HEK293T (cell line): Measurements from ENCODE around the gene TRIM74.
"Not testable (repeated sequence)": the region's sequence is repeated elsewhere in the genome, so short reads cannot be mapped to it uniquely, and the experiment has no call there.

Experiments
- CTCF ChIA-PET: fragments of 350-600 bp; formaldehyde crosslinking; extraction: SDS; loops from one replicate; lab custom pipeline; 2021; ENCODE audit warnings: antibody characterized with exemption, inconsistent platforms; lab: Yijun Ruan, JAX
- POLR2A ChIA-PET: fragments of 350-600 bp; formaldehyde crosslinking; extraction: SDS; loops from one replicate; lab custom pipeline; 2020; ENCODE audit warnings: antibody characterized with exemption, inconsistent platforms; lab: Yijun Ruan, JAX
- DNase-seq: peaks from one replicate; pipeline ENCODE4 v3.0.0; 2012; ENCODE audit warnings: mixed read lengths; ENCODE audit errors: extremely low spot score

Gene TRIM74

DNA sequence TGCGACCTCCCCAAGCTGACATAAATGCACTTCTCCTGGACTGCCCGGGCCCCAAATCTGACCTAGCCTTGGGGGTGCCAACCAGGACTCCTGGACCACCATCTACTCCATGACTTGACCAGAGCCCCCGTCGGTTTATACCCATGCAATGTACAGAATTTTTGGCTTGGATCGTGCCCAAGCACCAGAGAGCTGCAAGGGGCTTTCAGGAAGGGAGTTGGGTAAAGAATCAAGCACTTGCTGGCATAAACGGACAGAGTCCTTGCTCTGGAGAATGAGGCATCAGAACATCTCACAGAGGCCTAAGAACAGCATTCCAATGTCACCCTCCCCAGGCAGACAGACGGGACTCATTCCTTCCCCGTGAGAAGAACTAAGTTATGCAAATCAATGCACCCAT lies 6.2 kb downstream of the TRIM74 start:
- DNase-seq, POLR2A ChIA-PET, CTCF ChIA-PET: not testable (repeated sequence)

DNA sequence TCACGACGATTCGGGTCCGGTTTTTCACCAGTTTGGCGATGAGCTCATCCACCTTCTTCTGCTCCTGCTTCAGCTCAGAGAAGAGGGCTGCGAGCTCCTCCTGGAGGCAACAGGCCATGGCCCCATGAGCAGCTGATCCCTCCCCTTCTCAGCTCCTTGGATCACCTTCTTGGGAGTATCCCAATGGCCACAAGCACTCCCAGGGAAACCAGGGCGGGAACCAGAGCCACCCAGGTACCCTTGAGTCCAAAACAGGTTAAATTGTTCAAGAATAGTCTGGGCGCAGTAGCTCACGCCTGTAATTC lies 8.0 kb downstream of the TRIM74 start:
- DNase-seq, CTCF ChIA-PET, POLR2A ChIA-PET: not testable (repeated sequence)

- POLR2A ChIA-PET, CTCF ChIA-PET, DNase-seq: not testable (repeated sequence)
These were observed 8.5 kb downstream of the TRIM74 start for GRCh38 chr7:72960626-72961345.

DNA sequence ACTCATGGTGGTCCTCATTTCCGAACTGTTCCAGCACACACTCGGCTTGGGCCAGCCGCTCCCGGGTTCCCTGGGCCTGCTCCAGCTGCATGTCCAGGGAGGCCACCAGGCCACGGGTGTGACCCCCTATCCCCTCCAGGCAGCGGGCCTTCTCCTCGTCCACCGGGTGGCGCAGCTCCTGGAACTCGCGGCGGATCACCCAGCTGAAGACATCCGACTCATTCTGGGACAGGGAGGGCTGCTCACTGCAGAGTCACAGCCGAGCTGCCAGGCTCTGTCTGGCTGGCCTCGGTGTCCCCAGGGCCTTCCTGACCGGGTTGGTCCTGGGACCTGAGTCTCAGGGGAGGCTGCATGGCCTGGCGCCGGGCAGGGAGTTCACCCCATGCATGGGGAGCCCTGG lies 9.2 kb downstream of the TRIM74 start:
- POLR2A ChIA-PET, CTCF ChIA-PET, DNase-seq: not testable (repeated sequence)

DNA sequence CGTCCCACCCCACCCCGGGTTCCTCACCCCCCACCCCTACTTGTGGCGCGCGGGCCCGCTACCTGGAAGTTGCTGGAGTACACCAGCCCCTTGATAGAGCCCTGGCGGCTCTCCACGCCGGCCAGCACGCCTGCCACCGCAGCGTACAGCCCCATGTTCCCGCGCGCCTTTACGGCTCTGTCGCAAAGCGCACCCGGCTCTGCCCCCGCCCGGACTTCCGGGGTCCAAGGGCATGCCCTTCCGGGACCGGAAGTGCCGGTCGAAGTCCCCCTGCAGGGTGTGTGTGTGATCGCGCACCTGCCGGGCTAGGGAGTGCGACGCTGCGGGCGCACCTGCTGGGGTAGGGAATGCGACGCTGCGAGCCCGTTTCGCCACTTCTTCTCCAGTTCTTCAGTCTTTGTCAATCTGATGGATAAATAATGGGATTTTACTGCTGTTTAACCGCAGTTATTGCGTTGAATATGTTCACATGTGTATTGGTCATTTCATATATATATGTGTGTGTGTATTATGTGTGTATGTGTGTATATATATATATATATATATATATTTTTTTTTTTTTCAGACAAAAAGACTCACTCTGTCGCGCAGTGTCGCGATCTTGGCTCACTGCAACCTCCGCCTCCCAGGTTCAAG lies 14.6 kb downstream of the TRIM74 start:
- DNase-seq, CTCF ChIA-PET, POLR2A ChIA-PET: not testable (repeated sequence)

DNA sequence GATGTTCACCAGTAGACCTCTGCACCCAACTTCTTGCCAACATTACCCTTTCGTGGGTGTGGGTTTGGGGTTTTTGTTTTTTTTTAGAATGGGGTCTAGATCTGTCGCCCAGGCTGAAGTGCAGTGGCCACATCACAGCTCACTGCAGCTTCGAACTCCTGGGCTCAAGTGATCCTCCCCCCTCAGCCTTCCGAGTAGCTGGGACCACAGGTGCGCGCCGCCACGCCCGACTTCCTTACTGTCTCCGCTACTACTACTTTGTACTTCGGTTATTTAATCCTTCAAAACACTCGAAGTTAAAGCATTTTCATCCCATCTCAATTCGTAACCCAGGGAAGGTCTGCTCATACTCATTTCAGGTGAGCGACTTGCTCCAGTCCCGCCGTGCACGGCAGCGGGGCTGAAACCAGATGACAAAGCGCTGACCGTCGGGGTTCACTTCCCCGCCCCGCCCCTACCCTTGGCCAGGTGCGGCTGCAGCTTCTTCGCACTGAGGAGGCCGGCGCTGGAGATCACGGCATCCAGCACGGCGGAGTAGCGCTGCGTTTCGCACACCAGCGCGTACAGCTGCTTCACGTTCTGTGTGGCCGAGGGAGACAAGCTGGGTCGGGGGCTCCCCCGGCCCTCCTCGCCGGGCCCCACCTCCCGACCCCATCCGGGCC lies 15.2 kb downstream of the TRIM74 start:
- POLR2A ChIA-PET, CTCF ChIA-PET, DNase-seq: not testable (repeated sequence)

DNA sequence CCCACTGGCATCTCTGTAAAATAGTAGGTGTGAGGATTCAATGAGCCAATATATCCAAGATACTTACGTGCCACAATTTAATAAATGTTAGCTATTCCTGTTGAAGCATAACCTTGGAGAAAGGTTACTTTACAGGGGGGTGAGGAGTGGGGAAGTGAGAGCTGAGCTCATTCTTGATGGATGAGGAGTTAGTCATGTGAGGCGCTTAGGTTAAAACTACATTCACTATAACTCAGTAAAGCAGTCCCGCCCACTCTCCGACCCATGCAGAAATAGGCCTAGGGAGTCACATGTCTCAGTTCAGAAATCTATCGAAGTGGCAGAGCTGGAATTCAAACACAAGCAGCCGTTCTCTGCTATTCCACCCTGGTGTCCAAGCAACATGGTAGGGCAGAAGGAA lies 18.8 kb downstream of the TRIM74 start:
- POLR2A ChIA-PET, CTCF ChIA-PET, DNase-seq: not testable (repeated sequence)

GRCh38 chr7:72949686-72950085 lies 19.6 kb downstream of the TRIM74 start:
- POLR2A ChIA-PET, CTCF ChIA-PET, DNase-seq: not testable (repeated sequence)

- DNase-seq, CTCF ChIA-PET, POLR2A ChIA-PET: not testable (repeated sequence)
These were observed 20.0 kb downstream of the TRIM74 start for GRCh38 chr7:72949276-72949675.

- CTCF ChIA-PET, POLR2A ChIA-PET: not testable (repeated sequence)
These were observed 20.6 kb downstream of the TRIM74 start for GRCh38 chr7:72948714-72949113.

GRCh38 chr7:72946130-72946745 lies 23.0 kb downstream of the TRIM74 start:
- POLR2A ChIA-PET, DNase-seq, CTCF ChIA-PET: not testable (repeated sequence)

More at GRCh38 chr7:72948714-72949113, 20.6 kb downstream of the TRIM74 start:
- DNase-seq: not testable (repeated sequence)

DNA sequence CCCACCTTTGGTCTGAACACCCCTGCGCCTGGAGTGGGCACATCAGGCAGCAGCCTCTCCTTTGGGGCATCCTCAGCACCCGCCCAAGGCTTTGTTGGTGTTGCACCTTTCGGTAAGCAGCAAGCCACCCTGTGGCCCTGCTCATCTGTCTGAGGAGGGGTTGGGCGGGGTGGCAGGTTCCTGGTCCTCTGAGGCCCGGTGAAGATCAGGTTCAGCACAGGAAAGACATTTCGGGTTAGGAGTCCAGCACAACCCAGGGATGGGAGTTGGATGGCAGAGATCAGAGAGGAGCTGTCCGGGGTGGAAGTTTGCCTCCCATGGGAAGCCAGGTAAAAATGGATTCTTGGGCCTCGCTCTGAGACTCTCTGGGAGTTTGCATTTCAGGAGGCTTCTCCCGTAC lies 23.7 kb downstream of the TRIM74 start:
- CTCF ChIA-PET, DNase-seq, POLR2A ChIA-PET: not testable (repeated sequence)

DNA sequence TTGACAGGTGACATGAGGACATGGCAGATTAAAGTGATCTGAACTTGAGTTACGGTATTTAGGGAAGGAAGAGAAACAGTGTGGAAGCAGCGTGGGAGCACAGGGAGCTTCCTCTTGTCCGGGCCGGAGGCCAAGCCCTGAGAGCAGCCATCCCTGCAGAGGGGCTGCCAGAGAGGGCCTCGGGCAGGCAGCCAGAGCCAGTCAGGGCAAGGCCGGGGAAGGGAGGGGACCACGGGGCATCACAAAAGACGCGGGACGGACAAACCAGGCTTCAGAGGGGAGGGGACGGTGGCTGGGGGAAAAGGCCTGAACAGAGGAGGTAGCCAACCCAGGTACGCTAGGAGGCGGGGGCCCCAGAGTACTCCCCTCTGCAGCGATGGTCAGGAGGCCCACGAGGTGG lies 24.3 kb downstream of the TRIM74 start:
- POLR2A ChIA-PET, DNase-seq, CTCF ChIA-PET: not testable (repeated sequence)

DNA sequence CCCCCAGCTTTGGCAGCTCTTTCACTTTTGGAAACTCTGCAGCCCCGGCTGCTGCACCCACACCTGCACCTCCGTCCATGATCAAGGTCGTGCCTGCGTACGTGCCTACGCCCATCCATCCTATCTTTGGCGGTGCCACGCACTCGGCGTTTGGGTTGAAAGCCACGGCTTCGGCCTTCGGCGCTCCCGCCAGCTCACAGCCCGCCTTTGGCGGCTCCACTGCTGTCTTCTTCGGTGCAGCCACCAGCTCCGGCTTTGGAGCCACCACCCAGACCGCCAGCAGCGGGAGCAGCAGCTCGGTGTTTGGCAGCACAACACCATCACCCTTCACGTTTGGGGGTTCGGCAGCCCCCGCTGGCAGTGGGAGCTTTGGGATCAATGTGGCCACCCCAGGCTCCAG lies 26.3 kb downstream of the TRIM74 start:
- CTCF ChIA-PET, DNase-seq, POLR2A ChIA-PET: not testable (repeated sequence)

- DNase-seq, CTCF ChIA-PET, POLR2A ChIA-PET: not testable (repeated sequence)
These were observed 27.1 kb downstream of the TRIM74 start for GRCh38 chr7:72942022-72942705.

DNA sequence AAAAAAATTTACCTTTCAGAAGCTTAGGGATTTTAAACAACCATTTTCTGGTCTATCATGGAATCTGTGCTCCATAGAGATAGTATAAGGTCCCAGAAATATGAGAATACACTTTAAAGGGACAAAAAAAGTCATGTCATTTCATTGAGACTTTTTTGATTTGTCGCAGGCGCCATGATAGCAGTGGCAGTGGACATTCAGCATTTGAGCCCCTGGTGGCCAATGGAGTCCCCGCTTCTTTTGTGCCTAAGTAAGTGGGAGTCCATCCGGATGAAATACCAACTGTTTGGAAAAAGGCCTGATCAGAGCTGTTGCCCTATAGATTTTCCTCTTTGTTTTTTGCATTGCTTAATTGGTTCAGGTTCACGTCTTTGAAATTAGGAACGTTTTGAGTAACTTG lies 41.0 kb downstream of the TRIM74 start:
- CTCF ChIA-PET, POLR2A ChIA-PET, DNase-seq: not testable (repeated sequence)

- POLR2A ChIA-PET, DNase-seq, CTCF ChIA-PET: not testable (repeated sequence)
These were observed 41.5 kb downstream of the TRIM74 start for GRCh38 chr7:72927791-72928190.
